Measurements from ENCODE around the gene KAZN. TPM values are rescaled to one million over a fixed set of nuclear protein-coding genes. Genes with fewer than 3 reads are reported as not detected.

Gene KAZN
- total and polyA plus RNA-seq, 3 donors from 2014 or later, result 12.1 to 14.6 (median 13.8) TPM

GRCh38 chr1:15146971-15147376 is 548.5 kb downstream of the KAZN start:
- Histone ChIP-seq H3K36me3 (ENCODE audit: low read depth, missing control alignments) (no peaks in the 10 kb centered on the region), H3K27ac (no peak overlapping the region), H3K9me3 (no peaks in the 10 kb centered on the region), H3K4me1 (no peaks in the 10 kb centered on the region), H3K4me3 (no peak overlapping the region), H3K27me3 (no peaks in the 10 kb centered on the region)
- no peak for DNase-seq
- TF ChIP-seq CTCF (IDR thresholded peaks at IDR 0.05), result no peak
- no peak for TF ChIP-seq POLR2A (IDR thresholded peaks at IDR 0.05)
- WGBS, 2 donors, result 52 to 59% methylated on average over 4 of the region's 4 CpGs
- intact Hi-C loops (cut with DNase I; ENCODE audit: low total_unique reads), result no loop called here

- no peaks in the 10 kb centered on the region for H3K27me3 ChIP-seq
- intact Hi-C loops (cut with DNase I; ENCODE audit: low total_unique reads), result no loop called here
- H3K4me3 ChIP-seq, result no peak overlapping the region
- 83 to 89% methylated on average over 6 of the region's 6 CpGs for WGBS, 2 donors
- no peak overlapping the region for H3K27ac ChIP-seq
- H3K36me3 ChIP-seq (ENCODE audit: low read depth, missing control alignments), result no peaks in the 10 kb centered on the region
- H3K4me1 ChIP-seq, result no peaks in the 10 kb centered on the region
- TF ChIP-seq POLR2A (IDR thresholded peaks at IDR 0.05) (no peak), CTCF (IDR thresholded peaks at IDR 0.05) (no peak)
- no peaks in the 10 kb centered on the region for H3K9me3 ChIP-seq
- no peak for DNase-seq
Measured at GRCh38 chr1:15148004-15148403, 549.5 kb downstream of the KAZN start.

- no peaks in the 10 kb centered on the region for H3K4me1 ChIP-seq
- TF ChIP-seq POLR2A (IDR thresholded peaks at IDR 0.05), result no peak
- no peak for TF ChIP-seq CTCF (IDR thresholded peaks at IDR 0.05)
- no peaks in the 10 kb centered on the region for H3K36me3 ChIP-seq (ENCODE audit: low read depth, missing control alignments)
- no peaks in the 10 kb centered on the region for H3K9me3 ChIP-seq
- H3K4me3 ChIP-seq, result no peak overlapping the region
- intact Hi-C loops (cut with DNase I; ENCODE audit: low total_unique reads), result no loop called here
- WGBS, 2 donors, result 90 to 94% methylated on average over 9 of the region's 9 CpGs
- no peak for DNase-seq
- H3K27ac ChIP-seq, result no peak overlapping the region
- H3K27me3 ChIP-seq, result no peaks in the 10 kb centered on the region
Measured at GRCh38 chr1:15148475-15148874, 550.0 kb downstream of the KAZN start.

- H3K36me3 ChIP-seq (ENCODE audit: low read depth, missing control alignments), result no peaks in the 10 kb centered on the region
- H3K27me3 ChIP-seq, result no peaks in the 10 kb centered on the region
- no peak overlapping the region for H3K4me3 ChIP-seq
- intact Hi-C loops (cut with DNase I; ENCODE audit: low total_unique reads), result no loop called here
- H3K4me1 ChIP-seq, result no peaks in the 10 kb centered on the region
- H3K9me3 ChIP-seq, result no peaks in the 10 kb centered on the region
- TF ChIP-seq POLR2A (IDR thresholded peaks at IDR 0.05), result no peak
- no peak for TF ChIP-seq CTCF (IDR thresholded peaks at IDR 0.05)
- WGBS, 2 donors, result 0% methylated on average over 1 of the region's 1 CpG
- DNase-seq, result no peak
- no peak overlapping the region for H3K27ac ChIP-seq
Measured at GRCh38 chr1:15148941-15149340, 550.5 kb downstream of the KAZN start.

GRCh38 chr1:15150376-15150775 is 551.9 kb downstream of the KAZN start:
- no peaks in the 10 kb centered on the region for H3K27me3 ChIP-seq
- TF ChIP-seq POLR2A (IDR thresholded peaks at IDR 0.05), result no peak
- TF ChIP-seq CTCF (IDR thresholded peaks at IDR 0.05), result no peak
- DNase-seq, result no peak
- H3K9me3 ChIP-seq, result no peaks in the 10 kb centered on the region
- peaks cover 6% of the 10 kb centered on the region for H3K4me1 ChIP-seq
- H3K36me3 ChIP-seq (ENCODE audit: low read depth, missing control alignments), result no peaks in the 10 kb centered on the region
- no peak overlapping the region for H3K27ac ChIP-seq
- intact Hi-C loops (cut with DNase I; ENCODE audit: low total_unique reads), result loop anchor here (10.0 kb wide), 1 partner anchor 124 kb away; no protein-coding TSS in a partner anchor
- 91 to 99% methylated on average over 3 of the region's 3 CpGs for WGBS, 2 donors
- H3K4me3 ChIP-seq, result no peak overlapping the region

Measured in testis (tissue), 3 donors.